HEK293T (cell line): Measurements from ENCODE around the gene STAT4.

Experiments
- CTCF ChIA-PET: fragments of 350-600 bp; formaldehyde crosslinking; extraction: SDS; loops from one replicate; lab custom pipeline; 2021; ENCODE audit warnings: antibody characterized with exemption, inconsistent platforms; lab: Yijun Ruan, JAX
- POLR2A ChIA-PET: fragments of 350-600 bp; formaldehyde crosslinking; extraction: SDS; loops from one replicate; lab custom pipeline; 2020; ENCODE audit warnings: antibody characterized with exemption, inconsistent platforms; lab: Yijun Ruan, JAX
- DNase-seq: peaks from one replicate; pipeline ENCODE4 v3.0.0; 2012; ENCODE audit warnings: mixed read lengths; ENCODE audit errors: extremely low spot score
- ARNT ChIP-seq: fragments of 450-650 bp; IDR thresholded peaks from 2 replicates; pipeline ENCODE4 v1.6.1; 2017; ENCODE audit warnings: mild to moderate bottlenecking
- BHLHE40 ChIP-seq: fragments of 450-650 bp; IDR thresholded peaks from 2 replicates; pipeline ENCODE4 v1.6.1; 2016; ENCODE audit warnings: mild to moderate bottlenecking, moderate library complexity, borderline replicate concordance
- CTBP1 ChIP-seq: fragments of 450-650 bp; IDR thresholded peaks from 2 replicates; pipeline ENCODE4 v1.6.1; 2016; ENCODE audit warnings: borderline replicate concordance
- ELF4 ChIP-seq: fragments of 450-650 bp; IDR thresholded peaks from 2 replicates; pipeline ENCODE4 v1.6.1; 2017; ENCODE audit warnings: antibody characterized with exemption
- FOXA1 ChIP-seq: fragments of 450-650 bp; IDR thresholded peaks from 2 replicates; pipeline ENCODE4 v1.6.1; 2016; ENCODE audit warnings: mild to moderate bottlenecking
- FOXK2 ChIP-seq: fragments of 450-650 bp; IDR thresholded peaks from 2 replicates; pipeline ENCODE4 v1.6.1; 2016; ENCODE audit warnings: mild to moderate bottlenecking
- FOXM1 ChIP-seq: fragments of 450-650 bp; IDR thresholded peaks from 2 replicates; pipeline ENCODE4 v1.6.1; 2017; ENCODE audit warnings: mild to moderate bottlenecking, borderline replicate concordance
- HDGF ChIP-seq: fragments of 450-650 bp; IDR thresholded peaks from 2 replicates; pipeline ENCODE4 v1.6.1; 2017; ENCODE audit warnings: antibody characterized with exemption, borderline replicate concordance
- L3MBTL2 ChIP-seq: fragments of 450-650 bp; conservative IDR thresholded peaks from 2 replicates; pipeline ENCODE4 v1.6.1; 2016; ENCODE audit warnings: mild to moderate bottlenecking
- LEF1 ChIP-seq: fragments of 450-650 bp; IDR thresholded peaks from 2 replicates; pipeline ENCODE4 v1.6.1; 2017; ENCODE audit warnings: mild to moderate bottlenecking, borderline replicate concordance
- NFRKB ChIP-seq: fragments of 450-650 bp; IDR thresholded peaks from 2 replicates; pipeline ENCODE4 v1.6.1; 2016; ENCODE audit warnings: mild to moderate bottlenecking, moderate library complexity
- SP1 ChIP-seq: fragments of 450-650 bp; IDR thresholded peaks from 2 replicates; pipeline ENCODE4 v1.6.1; 2017
- SUZ12 ChIP-seq: fragments of 450-650 bp; IDR thresholded peaks from 2 replicates; pipeline ENCODE4 v1.6.1; 2016; ENCODE audit warnings: mild to moderate bottlenecking
- TARDBP ChIP-seq: fragments of 450-650 bp; IDR thresholded peaks from 2 replicates; pipeline ENCODE4 v1.6.1; 2016
- ZNF384 ChIP-seq: fragments of 450-650 bp; IDR thresholded peaks from 2 replicates; pipeline ENCODE4 v1.6.1; 2016
- TF ChIP-seq, protein P1 (sequence below): fragments of 450-650 bp; IDR thresholded peaks from 2 replicates; pipeline ENCODE4 v1.6.1; 2016

Gene STAT4

GRCh38 chr2:191184457-191184856, 33.7 kb upstream of the STAT4 start:
- ChIA-PET CTCF (no interaction called here), POLR2A (no interaction called here)
- DNase-seq: no peak
- no peak for TF ChIP-seq FOXA1
- no peak for TF ChIP-seq HDGF
- TF ChIP-seq L3MBTL2: no peak
- no peak for TF ChIP-seq SP1
- TF ChIP-seq ELF4: no peak
- TF ChIP-seq TARDBP: no peak

GRCh38 chr2:191183516-191183915, 32.7 kb upstream of the STAT4 start:
- POLR2A ChIA-PET: no interaction called here
- TF ChIP-seq ZNF384 (no peak), LEF1 (no peak), FOXK2 (no peak), CTBP1 (no peak), L3MBTL2 (no peak), SUZ12 (no peak)

GRCh38 chr2:191183081-191183480, 32.3 kb upstream of the STAT4 start:
- TF ChIP-seq FOXM1 (no peak), CTBP1 (no peak), LEF1 (no peak), SP1 (no peak), ELF4 (no peak), BHLHE40 (no peak), HDGF (no peak), SUZ12 (no peak), ZNF384 (no peak), ARNT (no peak), FOXK2 (no peak), TARDBP (no peak)
- no peak for DNase-seq
- POLR2A ChIA-PET: no interaction called here
- CTCF ChIA-PET: no interaction called here

More at GRCh38 chr2:191183516-191183915, 32.7 kb upstream of the STAT4 start:
- DNase-seq: no peak
- CTCF ChIA-PET: no interaction called here

GRCh38 chr2:191180713-191181112, 29.9 kb upstream of the STAT4 start:
- POLR2A ChIA-PET: no interaction called here
- TF ChIP-seq CTBP1 (no peak), L3MBTL2 (no peak), SP1 (no peak), LEF1 (no peak), ARNT (no peak), TARDBP (no peak), NFRKB (no peak), FOXM1 (no peak), BHLHE40 (no peak)
- TF ChIP-seq, protein P1, sequence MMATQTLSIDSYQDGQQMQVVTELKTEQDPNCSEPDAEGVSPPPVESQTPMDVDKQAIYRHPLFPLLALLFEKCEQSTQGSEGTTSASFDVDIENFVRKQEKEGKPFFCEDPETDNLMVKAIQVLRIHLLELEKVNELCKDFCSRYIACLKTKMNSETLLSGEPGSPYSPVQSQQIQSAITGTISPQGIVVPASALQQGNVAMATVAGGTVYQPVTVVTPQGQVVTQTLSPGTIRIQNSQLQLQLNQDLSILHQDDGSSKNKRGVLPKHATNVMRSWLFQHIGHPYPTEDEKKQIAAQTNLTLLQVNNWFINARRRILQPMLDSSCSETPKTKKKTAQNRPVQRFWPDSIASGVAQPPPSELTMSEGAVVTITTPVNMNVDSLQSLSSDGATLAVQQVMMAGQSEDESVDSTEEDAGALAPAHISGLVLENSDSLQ: no peak
- CTCF ChIA-PET: no interaction called here
- DNase-seq: no peak

DNA sequence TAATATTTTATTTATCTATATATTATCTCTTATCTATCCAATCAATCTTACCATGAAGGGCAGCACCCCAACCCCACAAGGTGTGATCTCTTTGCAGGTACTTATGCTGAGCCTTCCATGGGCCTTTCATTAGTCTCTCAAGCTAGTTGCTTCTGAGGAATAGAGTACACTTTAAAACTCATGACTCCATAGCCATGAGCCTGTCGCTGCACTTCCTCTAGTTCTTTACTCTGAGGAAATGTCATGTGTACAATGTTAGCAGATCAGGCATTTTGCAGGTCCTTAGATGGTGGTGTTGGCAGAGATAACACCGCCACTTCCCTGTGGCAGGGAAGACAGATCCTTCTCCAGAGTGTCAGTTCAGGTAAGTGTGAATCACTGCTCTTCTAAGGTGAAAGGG, 29.5 kb upstream of the STAT4 start:
- DNase-seq: no peak
- ChIA-PET POLR2A (no interaction called here), CTCF (no interaction called here)
- TF ChIP-seq SP1: no peak
- no peak for TF ChIP-seq TARDBP
- TF ChIP-seq LEF1: no peak
- TF ChIP-seq SUZ12: no peak

GRCh38 chr2:191178806-191179514, 28.2 kb upstream of the STAT4 start:
- TF ChIP-seq ZNF384 (no peak), TARDBP (no peak), LEF1 (no peak), BHLHE40 (no peak), ARNT (no peak), FOXM1 (no peak), HDGF (no peak), FOXK2 (no peak), CTBP1 (no peak), L3MBTL2 (no peak), NFRKB (no peak)
- TF ChIP-seq, protein P1: no peak
- CTCF ChIA-PET: no interaction called here
- no peak for DNase-seq
- POLR2A ChIA-PET: no interaction called here
